ENCODE data around the gene MYH15.

MYH15 gene

DNA sequence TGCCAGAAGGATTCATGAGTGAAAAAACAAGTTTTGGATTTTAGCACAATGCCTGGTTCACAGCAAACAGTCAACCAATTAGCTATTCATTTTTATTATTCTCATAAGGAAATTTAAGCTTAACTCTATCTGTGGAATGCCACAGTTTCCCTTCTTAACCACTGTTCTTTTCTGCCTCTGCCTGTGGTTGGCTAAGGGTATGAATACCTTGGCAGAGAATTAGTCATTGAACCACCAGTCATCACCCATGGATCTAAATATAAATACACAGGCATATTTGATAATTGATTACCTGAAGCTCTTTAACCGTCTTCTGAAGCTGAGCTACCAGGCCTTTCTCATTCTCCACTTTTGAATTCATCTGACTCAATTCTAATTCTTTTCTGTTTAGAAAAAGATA lies 79.9 kb downstream of the MYH15 start:
- no peak overlapping the region for H3K4me3 Mint-ChIP-seq

DNA sequence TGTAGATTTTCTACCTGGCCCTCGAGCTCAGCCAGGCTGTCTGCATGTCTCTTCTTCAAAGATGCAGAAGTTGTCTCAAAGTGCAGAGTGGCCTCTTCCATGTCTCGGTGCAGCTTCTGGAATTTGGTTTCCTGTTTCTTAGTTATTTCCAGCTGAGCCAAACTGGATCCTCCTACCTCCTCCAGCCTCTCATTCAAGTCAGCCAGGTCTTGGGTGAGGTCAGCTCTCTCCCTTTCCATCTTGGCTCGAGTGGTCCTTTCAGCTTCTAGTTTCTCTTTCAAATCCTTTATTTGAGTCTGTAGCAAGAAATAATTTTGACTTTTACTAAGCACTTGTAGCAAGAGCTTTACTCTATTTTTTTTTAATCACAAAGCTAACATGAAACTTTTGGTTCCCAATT lies 81.8 kb downstream of the MYH15 start:
- Mint-ChIP-seq H3K27ac (peak overlapping the region in 2 of 3 experiments; percentile 60 to 67), H3K4me1 (peaks cover 8% of the 10 kb centered on the region), H3K4me3 (no peak overlapping the region), H3K9me3 (peaks cover 10% of the 10 kb centered on the region), H3K27me3 (ENCODE audit: low read depth) (no peaks in the 10 kb centered on the region), H3K36me3 (ENCODE audit: low read depth) (peaks cover 6% of the 10 kb centered on the region)
- TF ChIP-seq, protein P1, sequence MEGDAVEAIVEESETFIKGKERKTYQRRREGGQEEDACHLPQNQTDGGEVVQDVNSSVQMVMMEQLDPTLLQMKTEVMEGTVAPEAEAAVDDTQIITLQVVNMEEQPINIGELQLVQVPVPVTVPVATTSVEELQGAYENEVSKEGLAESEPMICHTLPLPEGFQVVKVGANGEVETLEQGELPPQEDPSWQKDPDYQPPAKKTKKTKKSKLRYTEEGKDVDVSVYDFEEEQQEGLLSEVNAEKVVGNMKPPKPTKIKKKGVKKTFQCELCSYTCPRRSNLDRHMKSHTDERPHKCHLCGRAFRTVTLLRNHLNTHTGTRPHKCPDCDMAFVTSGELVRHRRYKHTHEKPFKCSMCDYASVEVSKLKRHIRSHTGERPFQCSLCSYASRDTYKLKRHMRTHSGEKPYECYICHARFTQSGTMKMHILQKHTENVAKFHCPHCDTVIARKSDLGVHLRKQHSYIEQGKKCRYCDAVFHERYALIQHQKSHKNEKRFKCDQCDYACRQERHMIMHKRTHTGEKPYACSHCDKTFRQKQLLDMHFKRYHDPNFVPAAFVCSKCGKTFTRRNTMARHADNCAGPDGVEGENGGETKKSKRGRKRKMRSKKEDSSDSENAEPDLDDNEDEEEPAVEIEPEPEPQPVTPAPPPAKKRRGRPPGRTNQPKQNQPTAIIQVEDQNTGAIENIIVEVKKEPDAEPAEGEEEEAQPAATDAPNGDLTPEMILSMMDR (IDR thresholded peaks at IDR 0.05; ENCODE audit: unreplicated experiment in 3 of 3) = no peak

More for the DNA sequence above, 79.9 kb downstream of the MYH15 start:
- no peaks in the 10 kb centered on the region for H3K27me3 Mint-ChIP-seq (ENCODE audit: low read depth)
- peaks cover 8% of the 10 kb centered on the region for H3K4me1 Mint-ChIP-seq
- peaks cover 9% of the 10 kb centered on the region for H3K36me3 Mint-ChIP-seq (ENCODE audit: low read depth)
- H3K9me3 Mint-ChIP-seq = peaks cover 12% of the 10 kb centered on the region
- no peak overlapping the region for H3K27ac Mint-ChIP-seq
- TF ChIP-seq, protein P1 (IDR thresholded peaks at IDR 0.05; ENCODE audit: unreplicated experiment in 3 of 3) = no peak

DNA sequence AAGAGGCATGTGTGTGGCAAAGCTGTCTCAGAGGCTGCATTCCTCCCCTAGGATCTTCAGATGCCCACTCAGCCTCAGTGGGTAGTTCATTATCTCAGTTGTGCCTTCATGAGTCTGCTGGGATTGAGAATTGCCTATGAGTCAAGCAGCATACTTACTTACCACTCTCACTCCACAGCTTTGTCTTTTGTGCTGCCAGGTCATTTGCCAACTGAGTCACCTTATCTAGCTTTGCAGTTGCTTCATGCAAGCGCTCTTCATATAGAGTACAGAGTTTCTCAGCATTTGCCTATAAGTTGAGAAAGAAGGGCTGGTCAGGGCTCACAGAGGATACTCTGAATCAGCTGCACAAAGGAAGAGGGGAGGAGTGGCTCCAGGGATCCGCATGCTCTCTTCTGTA lies 89.5 kb downstream of the MYH15 start:
- TF ChIP-seq, protein P1 (IDR thresholded peaks at IDR 0.05; ENCODE audit: unreplicated experiment in 3 of 3) = no peak
- Mint-ChIP-seq H3K27ac (no peak overlapping the region), H3K36me3 (ENCODE audit: low read depth) (no peaks in the 10 kb centered on the region), H3K27me3 (ENCODE audit: low read depth) (no peaks in the 10 kb centered on the region), H3K9me3 (no peaks in the 10 kb centered on the region), H3K4me3 (no peak overlapping the region), H3K4me1 (no peaks in the 10 kb centered on the region)

DNA sequence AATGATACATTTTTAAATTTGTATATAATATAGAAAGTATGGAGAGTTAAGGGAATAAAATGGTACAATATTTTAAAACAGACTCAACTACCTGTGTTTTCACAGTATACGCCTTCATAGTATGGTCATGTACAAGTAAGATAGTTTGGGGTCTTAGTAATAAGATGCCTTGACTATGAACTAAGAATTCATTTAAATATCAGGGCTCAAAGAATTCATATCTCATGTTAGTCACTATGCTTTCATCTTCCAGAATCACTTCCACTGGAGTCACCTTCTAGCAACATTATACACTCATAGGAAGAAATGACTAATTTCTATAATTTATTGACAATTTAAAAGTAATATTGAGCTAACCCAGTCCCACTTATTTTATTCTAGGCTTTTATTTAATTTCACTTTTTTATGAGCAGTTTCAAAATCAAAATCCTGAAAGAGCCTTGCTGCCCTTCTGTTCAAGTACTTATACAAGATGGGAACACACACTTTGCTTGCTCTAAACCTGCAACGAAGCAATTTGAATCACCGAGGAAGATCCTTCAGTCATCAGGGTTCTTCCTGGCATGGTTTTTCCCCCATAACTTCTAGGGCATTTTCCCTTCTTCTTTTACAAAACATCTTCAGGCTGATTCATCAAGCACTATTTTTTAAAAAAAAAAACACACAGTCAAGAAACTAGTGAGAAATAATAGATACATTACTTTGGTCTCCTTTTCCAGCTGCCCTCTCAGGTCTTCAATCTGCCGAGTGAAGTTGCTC lies 94.1 kb downstream of the MYH15 start:
- Mint-ChIP-seq H3K27me3 (ENCODE audit: low read depth) (no peaks in the 10 kb centered on the region), H3K4me1 (peaks cover 5% of the 10 kb centered on the region), H3K27ac (no peak overlapping the region), H3K36me3 (ENCODE audit: low read depth) (peaks cover 2% of the 10 kb centered on the region), H3K4me3 (no peak overlapping the region), H3K9me3 (peaks cover 3% of the 10 kb centered on the region)
- TF ChIP-seq, protein P1 (IDR thresholded peaks at IDR 0.05; ENCODE audit: unreplicated experiment in 3 of 3) = no peak

DNA sequence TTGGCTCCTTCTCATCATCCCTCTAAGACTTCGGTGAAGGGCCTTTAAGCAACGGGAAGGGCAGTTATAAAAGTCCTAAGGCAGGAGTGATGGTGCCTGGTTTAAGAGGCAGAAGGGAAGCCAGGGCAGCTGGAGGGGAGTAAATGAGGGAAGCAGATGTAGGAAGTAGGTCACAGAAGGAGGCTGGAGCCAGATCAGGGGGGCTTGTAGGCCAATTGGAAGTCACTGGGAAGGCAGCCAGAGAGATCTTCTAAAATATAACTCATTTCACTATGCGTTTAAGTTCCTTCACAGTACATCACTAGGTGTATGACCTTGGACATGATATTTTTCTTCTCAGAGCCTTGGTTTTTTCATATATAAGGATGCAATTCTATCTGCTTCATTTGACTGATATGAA lies 94.7 kb downstream of the MYH15 start:
- peaks cover 5% of the 10 kb centered on the region for H3K4me1 Mint-ChIP-seq
- H3K27ac Mint-ChIP-seq = no peak overlapping the region
- peaks cover 3% of the 10 kb centered on the region for H3K36me3 Mint-ChIP-seq (ENCODE audit: low read depth)
- H3K4me3 Mint-ChIP-seq = no peak overlapping the region
- H3K27me3 Mint-ChIP-seq (ENCODE audit: low read depth) = no peaks in the 10 kb centered on the region
- TF ChIP-seq, protein P1 (IDR thresholded peaks at IDR 0.05; ENCODE audit: unreplicated experiment in 3 of 3) = no peak
- H3K9me3 Mint-ChIP-seq = peaks cover 5% of the 10 kb centered on the region

DNA sequence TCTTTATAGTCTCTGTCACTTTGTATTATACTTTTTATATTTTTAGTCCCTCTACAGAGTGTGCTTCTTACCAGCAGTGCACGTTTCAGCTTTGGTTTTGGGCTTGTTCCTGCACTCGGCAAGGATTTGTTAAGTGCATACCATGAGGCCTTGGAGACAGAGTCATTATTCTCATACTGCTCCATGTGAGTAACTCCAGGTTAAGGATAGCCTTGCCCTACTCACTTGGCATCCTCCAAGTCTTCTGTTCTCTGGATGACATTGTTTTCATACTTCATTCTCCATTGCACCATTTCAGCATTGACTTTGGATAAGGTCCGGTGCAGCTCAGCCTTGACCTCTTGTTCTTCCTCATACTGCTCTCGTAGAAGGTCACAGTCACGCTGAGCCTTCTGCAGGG lies 96.4 kb downstream of the MYH15 start:
- TF ChIP-seq, protein P1 (IDR thresholded peaks at IDR 0.05; ENCODE audit: unreplicated experiment in 3 of 3) = no peak
- Mint-ChIP-seq H3K27ac (no peak overlapping the region), H3K4me1 (peaks cover 5% of the 10 kb centered on the region), H3K4me3 (no peak overlapping the region), H3K27me3 (ENCODE audit: low read depth) (no peaks in the 10 kb centered on the region), H3K36me3 (ENCODE audit: low read depth) (peaks cover 3% of the 10 kb centered on the region), H3K9me3 (peaks cover 5% of the 10 kb centered on the region)

Data from nephron (organoid).